Osteocyte (in vitro differentiated cells): ENCODE data around the gene RUSF1. TPM values are rescaled to one million over a fixed set of nuclear protein-coding genes. Genes with fewer than 3 reads are reported as not detected.
"Not testable (repeated sequence)": the region's sequence is repeated elsewhere in the genome, so short reads cannot be mapped to it uniquely, and the experiment has no call there.

Source experiments
- DNase-seq: peaks from one replicate; pipeline ENCODE4 v3.0.0; 2021; ENCODE audit warnings: mixed read lengths; ENCODE audit not compliant: unreplicated experiment; ENCODE audit errors: extremely low spot score
- H3K27ac Mint-ChIP-seq: one replicate; pipeline ENCODE4 v1.8.0; 2021; ENCODE audit warnings: mild to moderate bottlenecking, mixed read lengths; ENCODE audit not compliant: unreplicated experiment
- H3K27me3 Mint-ChIP-seq: one replicate; pipeline ENCODE4 v1.8.0; 2021; ENCODE audit warnings: mixed read lengths; ENCODE audit not compliant: unreplicated experiment
- H3K36me3 Mint-ChIP-seq: one replicate; pipeline ENCODE4 v1.8.0; 2021; ENCODE audit warnings: mixed read lengths; ENCODE audit not compliant: unreplicated experiment
- H3K4me1 Mint-ChIP-seq: one replicate; pipeline ENCODE4 v1.8.0; 2021; ENCODE audit warnings: mixed read lengths; ENCODE audit not compliant: unreplicated experiment
- H3K4me3 Mint-ChIP-seq: one replicate; pipeline ENCODE4 v1.8.0; 2021; ENCODE audit warnings: mild to moderate bottlenecking, moderate library complexity, mixed read lengths; ENCODE audit not compliant: unreplicated experiment
- H3K9me3 Mint-ChIP-seq: one replicate; pipeline ENCODE4 v1.8.0; 2021; ENCODE audit warnings: mixed read lengths; ENCODE audit not compliant: unreplicated experiment
- CTCF ChIP-seq: fragments of 200-600 bp; sonication (generic); IDR thresholded peaks from 2 replicates; pipeline ENCODE4 v1.5.0; 2021; ENCODE audit warnings: antibody characterized with exemption, mild to moderate bottlenecking, moderate library complexity
- total RNA-seq: library from RNA; stranded (reverse); gene quantifications from 2 replicates; pipeline ENCODE4 v1.2.1, GENCODE V29; 2021

RUSF1 gene
- total RNA-seq, 1 donor from 2014 or later: 72.5 TPM

- Mint-ChIP-seq H3K9me3 (no peaks in the 10 kb centered on the region), H3K27ac (no peak overlapping the region), H3K4me1 (peaks cover 11% of the 10 kb centered on the region), H3K36me3 (peaks cover 18% of the 10 kb centered on the region), H3K27me3 (peaks cover 3% of the 10 kb centered on the region), H3K4me3 (peak overlapping the region; percentile 74)
- TF ChIP-seq CTCF: no peak
- no peak for DNase-seq
Measured at GRCh38 chr16:31487720-31488467, 20.3 kb downstream of the RUSF1 start.

GRCh38 chr16:31487071-31487719, 21.0 kb downstream of the RUSF1 start:
- peaks cover 11% of the 10 kb centered on the region for H3K36me3 Mint-ChIP-seq
- H3K9me3 Mint-ChIP-seq: no peaks in the 10 kb centered on the region
- H3K27ac Mint-ChIP-seq: no peak overlapping the region
- H3K4me1 Mint-ChIP-seq: peaks cover 11% of the 10 kb centered on the region
- H3K27me3 Mint-ChIP-seq: peaks cover 3% of the 10 kb centered on the region
- H3K4me3 Mint-ChIP-seq: peak overlapping the region; percentile 74
- no peak for TF ChIP-seq CTCF
- DNase-seq: no peak

- no peak overlapping the region for H3K27ac Mint-ChIP-seq
- no peak overlapping the region for H3K4me3 Mint-ChIP-seq
- H3K36me3 Mint-ChIP-seq: peaks cover 7% of the 10 kb centered on the region
- H3K9me3 Mint-ChIP-seq: no peaks in the 10 kb centered on the region
- DNase-seq: no peak
- TF ChIP-seq CTCF: no peak
- H3K4me1 Mint-ChIP-seq: peaks cover 11% of the 10 kb centered on the region
- peaks cover 3% of the 10 kb centered on the region for H3K27me3 Mint-ChIP-seq
Measured at GRCh38 chr16:31486045-31486444, 22.1 kb downstream of the RUSF1 start.

- no peak for TF ChIP-seq CTCF
- DNase-seq: no peak
- H3K4me3 Mint-ChIP-seq: no peak overlapping the region
- H3K27ac Mint-ChIP-seq: no peak overlapping the region
- H3K27me3 Mint-ChIP-seq: peaks cover 3% of the 10 kb centered on the region
- H3K36me3 Mint-ChIP-seq: peaks cover 3% of the 10 kb centered on the region
- peaks cover 15% of the 10 kb centered on the region for H3K4me1 Mint-ChIP-seq
- no peaks in the 10 kb centered on the region for H3K9me3 Mint-ChIP-seq
Measured at GRCh38 chr16:31485571-31485970, 22.6 kb downstream of the RUSF1 start.

- Mint-ChIP-seq H3K9me3 (no peaks in the 10 kb centered on the region), H3K27me3 (peaks cover 3% of the 10 kb centered on the region), H3K4me3 (no peak overlapping the region), H3K27ac (no peak overlapping the region), H3K36me3 (peaks cover under 1% of the 10 kb centered on the region), H3K4me1 (peaks cover 15% of the 10 kb centered on the region)
- DNase-seq: no peak
- TF ChIP-seq CTCF: no peak
Measured at GRCh38 chr16:31484491-31485171, 23.6 kb downstream of the RUSF1 start.

- not testable (repeated sequence) for H3K36me3 Mint-ChIP-seq, H3K27me3 Mint-ChIP-seq, H3K4me3 Mint-ChIP-seq, H3K27ac Mint-ChIP-seq, DNase-seq, H3K9me3 Mint-ChIP-seq
- peaks cover 12% of the 10 kb centered on the region for H3K4me1 Mint-ChIP-seq
Measured at GRCh38 chr16:31484048-31484447, 24.1 kb downstream of the RUSF1 start.
